Mammary epithelial cell (primary cell): ENCODE results near the gene ABHD6.

ENCODE experiments used
- EZH2 ChIP-seq: IDR thresholded peaks from 2 replicates; pipeline ENCODE4 v1.6.1; 2012; ENCODE audit warnings: low read length, inconsistent platforms, borderline replicate concordance
- TF ChIP-seq, protein P1 (sequence below), 2 donors: IDR thresholded peaks in 1 of 2; conservative IDR thresholded peaks in 1 of 2; 2 replicates each; pipeline ENCODE4 v1.5.1; 2011 to 2012; ENCODE audit warnings: inconsistent platforms in 2 of 2, low read length in 2 of 2, mild to moderate bottlenecking in 2 of 2, control low read depth in 1 of 2, low read depth in 1 of 2; ENCODE audit not compliant: insufficient read depth in 1 of 2; ENCODE audit errors: extremely low read depth in 1 of 2

DNA sequence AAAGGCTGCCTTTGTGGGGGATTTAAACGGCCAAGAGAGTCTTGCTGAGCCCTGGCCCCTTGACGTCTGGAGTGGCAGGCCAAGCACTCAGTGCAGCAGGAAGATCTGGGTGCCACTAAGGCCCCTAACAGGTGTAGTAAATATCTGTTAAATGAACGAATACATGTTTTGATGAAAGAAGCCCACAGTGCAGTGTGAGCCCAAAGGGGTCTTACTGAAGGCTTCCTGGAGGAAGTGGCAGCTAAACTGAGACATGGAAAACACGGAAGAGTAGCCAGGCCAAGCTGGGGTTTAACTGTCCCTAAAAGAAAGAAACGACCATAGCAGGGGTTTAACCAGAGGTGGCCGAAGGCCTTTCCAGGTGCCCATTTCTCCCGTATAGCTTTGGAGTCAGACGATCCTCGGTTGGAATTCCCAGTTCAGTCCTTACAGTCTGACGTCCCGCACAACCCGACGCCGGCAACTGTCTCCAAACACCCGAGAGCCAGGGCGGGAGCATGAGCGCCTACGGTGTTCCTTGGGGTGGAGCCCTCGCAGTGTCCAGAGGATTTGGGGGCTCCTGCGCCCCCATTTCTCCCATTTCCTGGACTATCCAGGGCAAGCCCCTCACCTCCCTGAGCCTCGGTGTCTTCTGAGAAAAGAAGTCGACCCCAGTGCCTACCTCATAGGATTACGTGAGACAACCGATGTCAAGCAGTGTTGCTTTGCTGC, 910 bp upstream of the ABHD6 start:
- TF ChIP-seq, protein P1, sequence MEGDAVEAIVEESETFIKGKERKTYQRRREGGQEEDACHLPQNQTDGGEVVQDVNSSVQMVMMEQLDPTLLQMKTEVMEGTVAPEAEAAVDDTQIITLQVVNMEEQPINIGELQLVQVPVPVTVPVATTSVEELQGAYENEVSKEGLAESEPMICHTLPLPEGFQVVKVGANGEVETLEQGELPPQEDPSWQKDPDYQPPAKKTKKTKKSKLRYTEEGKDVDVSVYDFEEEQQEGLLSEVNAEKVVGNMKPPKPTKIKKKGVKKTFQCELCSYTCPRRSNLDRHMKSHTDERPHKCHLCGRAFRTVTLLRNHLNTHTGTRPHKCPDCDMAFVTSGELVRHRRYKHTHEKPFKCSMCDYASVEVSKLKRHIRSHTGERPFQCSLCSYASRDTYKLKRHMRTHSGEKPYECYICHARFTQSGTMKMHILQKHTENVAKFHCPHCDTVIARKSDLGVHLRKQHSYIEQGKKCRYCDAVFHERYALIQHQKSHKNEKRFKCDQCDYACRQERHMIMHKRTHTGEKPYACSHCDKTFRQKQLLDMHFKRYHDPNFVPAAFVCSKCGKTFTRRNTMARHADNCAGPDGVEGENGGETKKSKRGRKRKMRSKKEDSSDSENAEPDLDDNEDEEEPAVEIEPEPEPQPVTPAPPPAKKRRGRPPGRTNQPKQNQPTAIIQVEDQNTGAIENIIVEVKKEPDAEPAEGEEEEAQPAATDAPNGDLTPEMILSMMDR (conservative IDR thresholded peaks at IDR 0.05 in 1 of 2, IDR thresholded peaks at IDR 0.05 in 1 of 2; ENCODE audit: extremely low read depth in 1 of 2, insufficient read depth in 1 of 2, low read depth in 1 of 2, low read length in 2 of 2), result no peak
- TF ChIP-seq EZH2, result no peak
